Endothelial cell (in vitro differentiated cells): ENCODE results near the gene BCAP31. TPM values are rescaled to one million over a fixed set of nuclear protein-coding genes. Genes with fewer than 3 reads are reported as not detected.

Experiments
- DNase-seq: peaks from one replicate; pipeline ENCODE4 v3.0.0; 2021; ENCODE audit warnings: low spot score
- H3K27ac Mint-ChIP-seq: one replicate; pipeline ENCODE4 v1.8.0; 2021; ENCODE audit warnings: mixed read lengths, inconsistent platforms; ENCODE audit not compliant: unreplicated experiment
- H3K27me3 Mint-ChIP-seq: one replicate; pipeline ENCODE4 v1.8.0; 2021; ENCODE audit warnings: mild to moderate bottlenecking, moderate library complexity, mixed read lengths, inconsistent platforms; ENCODE audit not compliant: unreplicated experiment
- H3K36me3 Mint-ChIP-seq: one replicate; pipeline ENCODE4 v1.8.0; 2021; ENCODE audit warnings: mild to moderate bottlenecking, low read depth, mixed read lengths, inconsistent platforms; ENCODE audit not compliant: unreplicated experiment
- H3K4me1 Mint-ChIP-seq: one replicate; pipeline ENCODE4 v1.8.0; 2021; ENCODE audit warnings: mild to moderate bottlenecking, mixed read lengths, inconsistent platforms; ENCODE audit not compliant: unreplicated experiment
- H3K4me3 Mint-ChIP-seq: one replicate; pipeline ENCODE4 v1.8.0; 2021; ENCODE audit warnings: mild to moderate bottlenecking, mixed read lengths, inconsistent platforms; ENCODE audit not compliant: unreplicated experiment
- H3K9me3 Mint-ChIP-seq: one replicate; pipeline ENCODE4 v1.8.0; 2021; ENCODE audit warnings: mixed read lengths, inconsistent platforms; ENCODE audit not compliant: unreplicated experiment
- total RNA-seq: library from RNA; stranded (reverse); fragmentation: NEBNext Ultra II Directional; extraction: Animal tissue kit (Norgen Biotek cat#: 25700); gene quantifications from one replicate; pipeline ENCODE4 v1.2.1, GENCODE V29; 2021; ENCODE audit not compliant: unreplicated experiment
- TF ChIP-seq, protein P1 (sequence below): fragments of 200-600 bp; sonication (generic); IDR thresholded peaks from one replicate; pipeline ENCODE4 v1.5.0; 2021; ENCODE audit warnings: antibody characterized with exemption; ENCODE audit not compliant: unreplicated experiment

Gene BCAP31
- total RNA-seq, 1 donor from 2014 or later: 282 TPM

DNA sequence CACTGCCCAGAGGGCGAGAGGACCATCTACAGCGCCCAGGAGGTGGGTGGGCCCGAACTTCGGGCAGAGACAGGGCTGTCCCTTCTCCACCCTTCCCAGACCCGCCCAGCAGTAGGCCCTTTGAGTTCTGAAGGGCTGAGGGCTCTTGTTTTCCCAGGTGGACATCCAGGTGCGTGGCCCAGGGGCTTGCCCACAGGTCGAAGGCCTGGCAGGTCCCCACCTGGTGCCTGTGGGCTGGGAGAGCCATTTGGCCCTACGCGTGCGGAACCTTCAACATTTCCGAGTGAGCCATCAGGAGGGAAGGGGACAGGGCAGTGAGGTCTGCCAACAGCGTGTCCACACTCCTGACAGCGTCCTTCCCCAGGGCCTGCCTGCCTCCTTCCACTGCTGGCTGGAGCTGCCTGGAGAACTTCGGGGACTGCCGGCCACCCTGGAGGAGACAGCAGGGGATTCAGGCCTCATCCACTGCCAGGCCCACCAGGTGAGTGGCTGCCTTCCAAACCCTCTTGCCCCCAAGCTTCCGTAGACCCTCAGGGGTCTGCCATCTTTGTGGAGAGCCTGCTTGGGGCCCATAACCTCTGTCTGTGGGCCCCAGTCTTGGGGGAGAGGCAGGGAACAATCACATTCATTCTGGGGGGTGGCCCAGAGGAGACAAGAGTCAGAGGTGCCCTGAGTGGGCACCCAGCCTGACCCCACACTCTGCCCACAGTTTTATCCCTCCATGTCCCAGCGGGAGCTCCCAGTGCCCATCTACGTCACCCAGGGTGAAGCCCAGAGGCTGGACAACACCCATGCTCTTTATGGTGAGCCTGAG, 46.6 kb upstream of the BCAP31 start:
- Mint-ChIP-seq H3K36me3 (no peaks in the 10 kb centered on the region), H3K9me3 (no peaks in the 10 kb centered on the region), H3K27ac (no peak overlapping the region), H3K27me3 (peaks cover 5% of the 10 kb centered on the region), H3K4me3 (no peak overlapping the region), H3K4me1 (peaks cover 2% of the 10 kb centered on the region)
- TF ChIP-seq, protein P1, sequence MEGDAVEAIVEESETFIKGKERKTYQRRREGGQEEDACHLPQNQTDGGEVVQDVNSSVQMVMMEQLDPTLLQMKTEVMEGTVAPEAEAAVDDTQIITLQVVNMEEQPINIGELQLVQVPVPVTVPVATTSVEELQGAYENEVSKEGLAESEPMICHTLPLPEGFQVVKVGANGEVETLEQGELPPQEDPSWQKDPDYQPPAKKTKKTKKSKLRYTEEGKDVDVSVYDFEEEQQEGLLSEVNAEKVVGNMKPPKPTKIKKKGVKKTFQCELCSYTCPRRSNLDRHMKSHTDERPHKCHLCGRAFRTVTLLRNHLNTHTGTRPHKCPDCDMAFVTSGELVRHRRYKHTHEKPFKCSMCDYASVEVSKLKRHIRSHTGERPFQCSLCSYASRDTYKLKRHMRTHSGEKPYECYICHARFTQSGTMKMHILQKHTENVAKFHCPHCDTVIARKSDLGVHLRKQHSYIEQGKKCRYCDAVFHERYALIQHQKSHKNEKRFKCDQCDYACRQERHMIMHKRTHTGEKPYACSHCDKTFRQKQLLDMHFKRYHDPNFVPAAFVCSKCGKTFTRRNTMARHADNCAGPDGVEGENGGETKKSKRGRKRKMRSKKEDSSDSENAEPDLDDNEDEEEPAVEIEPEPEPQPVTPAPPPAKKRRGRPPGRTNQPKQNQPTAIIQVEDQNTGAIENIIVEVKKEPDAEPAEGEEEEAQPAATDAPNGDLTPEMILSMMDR: no peak
- DNase-seq: no peak

GRCh38 chrX:153769865-153770600, 45.8 kb upstream of the BCAP31 start:
- DNase-seq: no peak
- H3K27me3 Mint-ChIP-seq: peaks cover 5% of the 10 kb centered on the region
- H3K4me3 Mint-ChIP-seq: no peak overlapping the region
- TF ChIP-seq, protein P1: no peak
- H3K27ac Mint-ChIP-seq: no peak overlapping the region
- H3K9me3 Mint-ChIP-seq: no peaks in the 10 kb centered on the region
- H3K36me3 Mint-ChIP-seq: no peaks in the 10 kb centered on the region
- H3K4me1 Mint-ChIP-seq: peaks cover 2% of the 10 kb centered on the region

GRCh38 chrX:153769158-153769864, 45.1 kb upstream of the BCAP31 start:
- H3K4me1 Mint-ChIP-seq: peaks cover 2% of the 10 kb centered on the region
- H3K36me3 Mint-ChIP-seq: no peaks in the 10 kb centered on the region
- no peaks in the 10 kb centered on the region for H3K9me3 Mint-ChIP-seq
- H3K27me3 Mint-ChIP-seq: peaks cover 5% of the 10 kb centered on the region
- no peak for DNase-seq
- H3K27ac Mint-ChIP-seq: no peak overlapping the region
- TF ChIP-seq, protein P1: no peak
- H3K4me3 Mint-ChIP-seq: no peak overlapping the region

GRCh38 chrX:153768311-153769157, 44.3 kb upstream of the BCAP31 start:
- H3K36me3 Mint-ChIP-seq: no peaks in the 10 kb centered on the region
- H3K27me3 Mint-ChIP-seq: peaks cover 5% of the 10 kb centered on the region
- H3K27ac Mint-ChIP-seq: no peak overlapping the region
- DNase-seq: no peak
- H3K4me3 Mint-ChIP-seq: no peak overlapping the region
- H3K4me1 Mint-ChIP-seq: peaks cover 2% of the 10 kb centered on the region
- TF ChIP-seq, protein P1: no peak
- no peaks in the 10 kb centered on the region for H3K9me3 Mint-ChIP-seq
